ENCODE results near the gene SEMA5A.

DNA sequence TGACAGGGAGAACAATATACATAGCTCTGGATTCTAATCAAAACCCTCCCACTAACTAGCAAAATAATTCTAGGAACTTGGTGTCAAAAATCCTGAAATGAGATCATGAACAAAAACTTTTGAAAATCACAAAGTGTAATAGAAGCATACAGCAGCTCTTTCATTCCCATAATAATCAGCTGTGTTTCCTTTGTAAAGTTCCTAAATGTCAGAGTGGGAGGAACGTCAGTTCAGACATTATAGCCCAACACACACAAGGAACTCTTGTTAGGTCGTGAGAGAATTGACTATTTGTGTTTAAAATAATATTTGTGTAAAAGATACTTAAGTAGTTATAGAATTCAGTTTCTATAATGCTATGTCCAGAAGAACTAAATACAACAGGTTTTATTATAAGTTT lies 312.8 kb downstream of the SEMA5A start:
- TF ChIP-seq, protein P1, sequence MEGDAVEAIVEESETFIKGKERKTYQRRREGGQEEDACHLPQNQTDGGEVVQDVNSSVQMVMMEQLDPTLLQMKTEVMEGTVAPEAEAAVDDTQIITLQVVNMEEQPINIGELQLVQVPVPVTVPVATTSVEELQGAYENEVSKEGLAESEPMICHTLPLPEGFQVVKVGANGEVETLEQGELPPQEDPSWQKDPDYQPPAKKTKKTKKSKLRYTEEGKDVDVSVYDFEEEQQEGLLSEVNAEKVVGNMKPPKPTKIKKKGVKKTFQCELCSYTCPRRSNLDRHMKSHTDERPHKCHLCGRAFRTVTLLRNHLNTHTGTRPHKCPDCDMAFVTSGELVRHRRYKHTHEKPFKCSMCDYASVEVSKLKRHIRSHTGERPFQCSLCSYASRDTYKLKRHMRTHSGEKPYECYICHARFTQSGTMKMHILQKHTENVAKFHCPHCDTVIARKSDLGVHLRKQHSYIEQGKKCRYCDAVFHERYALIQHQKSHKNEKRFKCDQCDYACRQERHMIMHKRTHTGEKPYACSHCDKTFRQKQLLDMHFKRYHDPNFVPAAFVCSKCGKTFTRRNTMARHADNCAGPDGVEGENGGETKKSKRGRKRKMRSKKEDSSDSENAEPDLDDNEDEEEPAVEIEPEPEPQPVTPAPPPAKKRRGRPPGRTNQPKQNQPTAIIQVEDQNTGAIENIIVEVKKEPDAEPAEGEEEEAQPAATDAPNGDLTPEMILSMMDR (IDR thresholded peaks at IDR 0.05): no peak
- no peak for TF ChIP-seq POLR2A (IDR thresholded peaks at IDR 0.05)

Data from uterus (tissue), 2 donors.